CD4-positive, alpha-beta T cell treated with Interleukin-10 for 1 hour (primary cell): Measurements from ENCODE around the gene SP1.
"Not testable (repeated sequence)": the region's sequence is repeated elsewhere in the genome, so short reads cannot be mapped to it uniquely, and the experiment has no call there.

Experiments
- DNase-seq: peaks from one replicate; pipeline ENCODE4 v3.0.0-alpha.2; 2020

Gene SP1

GRCh38 chr12:53414756-53415417 lies 34.9 kb downstream of the SP1 start:
- no peak for DNase-seq

GRCh38 chr12:53415752-53416389 lies 35.9 kb downstream of the SP1 start:
- not testable (repeated sequence) for DNase-seq

- not testable (repeated sequence) for DNase-seq
Measured at GRCh38 chr12:53417291-53417816, 37.4 kb downstream of the SP1 start.

- no peak for DNase-seq
Measured at GRCh38 chr12:53418221-53418620, 38.2 kb downstream of the SP1 start.

- no peak for DNase-seq
Measured at GRCh38 chr12:53419756-53420155, 39.8 kb downstream of the SP1 start.

GRCh38 chr12:53422247-53422646 lies 42.3 kb downstream of the SP1 start:
- not testable (repeated sequence) for DNase-seq

- no peak for DNase-seq
Measured at GRCh38 chr12:53423597-53423996, 43.6 kb downstream of the SP1 start, which contains the start of gene AMHR2. Gene AMHR2 (plus strand): TSS chr12:53423855. CDS start chr12:53423935, 80 bp downstream.

- DNase-seq, result no peak
Measured at GRCh38 chr12:53424626-53425514, 44.9 kb downstream of the SP1 start.

GRCh38 chr12:53425515-53426150 lies 45.7 kb downstream of the SP1 start:
- DNase-seq, result no peak

- no peak for DNase-seq
Measured at GRCh38 chr12:53427905-53428594, 48.1 kb downstream of the SP1 start.

- DNase-seq, result no peak
Measured at GRCh38 chr12:53428741-53429140, 48.8 kb downstream of the SP1 start.

GRCh38 chr12:53430116-53430515 lies 50.1 kb downstream of the SP1 start:
- DNase-seq, result no peak

- DNase-seq, result no peak
Measured at GRCh38 chr12:53431187-53431586, 51.2 kb downstream of the SP1 start.

GRCh38 chr12:53435326-53435725 lies 55.4 kb downstream of the SP1 start:
- not testable (repeated sequence) for DNase-seq

- DNase-seq, result not testable (repeated sequence)
Measured at GRCh38 chr12:53439582-53439981, 59.6 kb downstream of the SP1 start.

GRCh38 chr12:53441040-53441833 lies 61.3 kb downstream of the SP1 start, which contains the start of gene PRR13:
Gene PRR13 (plus strand): TSS chr12:53441734. CDS start chr12:53442715, 981 bp downstream.
- DNase-seq, result peak; percentile 99

- DNase-seq, result no peak
Measured at GRCh38 chr12:53443955-53444354, 64.0 kb downstream of the SP1 start.

GRCh38 chr12:53444593-53445325 lies 64.8 kb downstream of the SP1 start:
- DNase-seq, result not testable (repeated sequence)

- no peak for DNase-seq
Measured at GRCh38 chr12:53450936-53451335, 71.0 kb downstream of the SP1 start.

GRCh38 chr12:53451661-53452158 lies 71.7 kb downstream of the SP1 start, which contains the start of gene PCBP2:
Gene PCBP2 (plus strand): TSS chr12:53452102. CDS start chr12:53454801, 2,699 bp downstream.
- DNase-seq, result peak; percentile 99
